K562 (cell line): ENCODE measurements around the gene CUTA. TPM values are rescaled to one million over a fixed set of nuclear protein-coding genes. Genes with fewer than 3 reads are reported as not detected.

ENCODE experiments used
- EZH2 ChIP-seq: IDR thresholded peaks from 2 replicates; pipeline ENCODE4 v1.6.1; 2012; ENCODE audit warnings: low read depth, mild to moderate bottlenecking, inconsistent platforms, low read length, borderline replicate concordance
- FIP1L1 ChIP-seq: fragments of 200-400 bp; formaldehyde crosslinking; IDR thresholded peaks from 2 replicates; pipeline ENCODE4 v1.6.1; 2018; ENCODE audit warnings: mild to moderate bottlenecking, low read depth, low read length; ENCODE audit not compliant: poor library complexity, severe bottlenecking
- GABPB2 ChIP-seq: fragments of 250-450 bp; sonication (Bioruptor Pico); conservative IDR thresholded peaks from 2 replicates; pipeline ENCODE4 v1.5.1; 2021; ENCODE audit warnings: mild to moderate bottlenecking
- KAT8 ChIP-seq: fragments of 450-650 bp; IDR thresholded peaks from 2 replicates; pipeline ENCODE4 v1.6.1; 2016; ENCODE audit warnings: low read depth, mild to moderate bottlenecking
- MTF1 ChIP-seq: fragments of 250-450 bp; sonication (Bioruptor Pico); IDR thresholded peaks from 2 replicates; pipeline ENCODE4 v1.9.0; 2021; ENCODE audit warnings: moderate library complexity, mild to moderate bottlenecking, inconsistent platforms, borderline replicate concordance
- NUFIP1 ChIP-seq: fragments of 450-650 bp; IDR thresholded peaks from 2 replicates; pipeline ENCODE4 v1.6.1; 2018; ENCODE audit not compliant: partially characterized antibody
- SMAD3 ChIP-seq: fragments of 450-650 bp; formaldehyde crosslinking; conservative IDR thresholded peaks from 2 replicates; pipeline ENCODE4 v1.4.0; 2020; ENCODE audit warnings: mild to moderate bottlenecking
- ZFP30 ChIP-seq: fragments of 250-450 bp; sonication (Bioruptor Pico); IDR thresholded peaks from 2 replicates; pipeline ENCODE4 v1.8.0; 2022; ENCODE audit warnings: moderate library complexity, mild to moderate bottlenecking, inconsistent platforms, borderline replicate concordance
- ZNF121 ChIP-seq: sonication (generic); formaldehyde crosslinking; conservative IDR thresholded peaks from 2 replicates; pipeline ENCODE4 v1.8.0; 2022; ENCODE audit warnings: missing genetic modification reagents
- ZNF197 ChIP-seq: fragments of 200-800 bp; sonication (Bioruptor generic); IDR thresholded peaks from 2 replicates; pipeline ENCODE4 v1.6.1; 2016; ENCODE audit warnings: low read depth, missing genetic modification characterization, missing compliant biosample characterization
- ZNF584 ChIP-seq: fragments of 200-800 bp; sonication (Bioruptor generic); IDR thresholded peaks from 2 replicates; pipeline ENCODE4 v1.6.1; 2016; ENCODE audit warnings: low read depth, mild to moderate bottlenecking, missing genetic modification characterization, missing compliant biosample characterization
- ZNF589 ChIP-seq: fragments of 200-800 bp; sonication (Bioruptor generic); IDR thresholded peaks from 2 replicates; pipeline ENCODE4 v1.6.1; 2016; ENCODE audit warnings: low read depth, missing genetic modification characterization, missing compliant biosample characterization
- polyA plus RNA-seq, 8 experiments: library from polyadenylated mRNA; depleted of rRNA in 4 of 8; stranded (reverse) in 5 of 8; unstranded in 3 of 8; fragments of >200 nt; fragmentation: Nextera tagmentation in 2 of 8; fragmentation: Illumina TruSeq in 1 of 8; extraction: Ambion mirVana in 2 of 8; extraction: Trizol in 1 of 8; gene quantifications; 2 replicates each; pipeline versions ENCODE4 v1.2.1 to v1.2.3, GENCODE V29; 2011 to 2014; ENCODE audit warnings: inconsistent platforms in 1 of 8, missing spikeins in 1 of 8
- total RNA-seq, 7 experiments: library from RNA; depleted of rRNA in 6 of 7; stranded (reverse); fragments of >200 nt in 6 of 7; fragmentation: Illumina TruSeq in 2 of 7; extraction: Trizol in 2 of 7; gene quantifications; 2 replicates each; pipeline versions ENCODE4 v1.2.1 to v1.2.3, GENCODE V29; 2011 to 2021; ENCODE audit warnings: low replicate concordance in 1 of 7
- TF ChIP-seq, protein P1 (sequence below), 2 experiments: fragments of 450-650 bp; IDR thresholded peaks; 2 replicates each; pipeline ENCODE4 v1.6.1; 2018; ENCODE audit warnings: mild to moderate bottlenecking in 2 of 2, low read depth in 1 of 2; ENCODE audit not compliant: partially characterized antibody in 2 of 2
- TF ChIP-seq, protein P2 (sequence below), 2 experiments: fragments of 450-650 bp; IDR thresholded peaks; 2 replicates each; pipeline ENCODE4 v1.6.1; 2016; ENCODE audit warnings: mild to moderate bottlenecking in 2 of 2, borderline replicate concordance in 1 of 2, low read depth in 1 of 2, moderate library complexity in 1 of 2

CUTA gene
- total and polyA plus RNA-seq, 9 of the 15 experiments (the other 6 are each of a cell fraction or from before 2014, with no cell fraction given) = 166 to 682 (median 310) TPM

DNA sequence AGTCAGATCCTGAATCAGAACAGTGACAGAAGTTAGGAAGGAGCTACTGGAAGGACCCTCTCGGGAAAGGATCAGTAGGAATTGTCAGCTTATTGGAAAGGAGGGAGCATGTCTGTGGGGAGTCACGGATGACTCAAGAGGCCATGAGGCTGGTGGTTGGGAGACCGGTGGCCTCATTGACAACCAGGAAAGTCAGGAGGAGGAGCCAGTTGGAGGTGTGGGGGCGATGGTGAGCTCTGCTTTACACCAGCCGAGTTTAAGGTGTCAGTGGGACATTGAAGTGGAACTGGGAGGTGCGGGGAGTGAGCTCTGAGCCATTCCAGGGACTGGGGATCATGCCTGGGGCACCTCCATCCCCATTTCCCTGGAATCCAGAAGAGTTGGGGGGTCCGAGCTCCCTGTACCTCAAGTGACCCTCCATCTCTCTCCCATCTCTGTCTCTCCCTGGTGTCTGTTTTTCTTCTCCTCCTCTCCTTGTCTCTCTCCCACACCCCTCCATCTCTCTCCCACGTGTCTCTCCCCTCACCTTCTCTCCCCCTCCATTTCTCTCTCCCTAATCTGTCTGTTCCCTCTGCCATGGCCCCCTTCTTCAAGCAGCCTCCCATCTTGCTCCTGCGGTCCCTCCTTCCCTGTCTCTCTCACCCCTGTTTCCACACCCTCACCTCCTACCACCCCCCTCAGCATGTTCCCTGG is 22.2 kb upstream of the CUTA start (continued):
- TF ChIP-seq, protein P1, sequence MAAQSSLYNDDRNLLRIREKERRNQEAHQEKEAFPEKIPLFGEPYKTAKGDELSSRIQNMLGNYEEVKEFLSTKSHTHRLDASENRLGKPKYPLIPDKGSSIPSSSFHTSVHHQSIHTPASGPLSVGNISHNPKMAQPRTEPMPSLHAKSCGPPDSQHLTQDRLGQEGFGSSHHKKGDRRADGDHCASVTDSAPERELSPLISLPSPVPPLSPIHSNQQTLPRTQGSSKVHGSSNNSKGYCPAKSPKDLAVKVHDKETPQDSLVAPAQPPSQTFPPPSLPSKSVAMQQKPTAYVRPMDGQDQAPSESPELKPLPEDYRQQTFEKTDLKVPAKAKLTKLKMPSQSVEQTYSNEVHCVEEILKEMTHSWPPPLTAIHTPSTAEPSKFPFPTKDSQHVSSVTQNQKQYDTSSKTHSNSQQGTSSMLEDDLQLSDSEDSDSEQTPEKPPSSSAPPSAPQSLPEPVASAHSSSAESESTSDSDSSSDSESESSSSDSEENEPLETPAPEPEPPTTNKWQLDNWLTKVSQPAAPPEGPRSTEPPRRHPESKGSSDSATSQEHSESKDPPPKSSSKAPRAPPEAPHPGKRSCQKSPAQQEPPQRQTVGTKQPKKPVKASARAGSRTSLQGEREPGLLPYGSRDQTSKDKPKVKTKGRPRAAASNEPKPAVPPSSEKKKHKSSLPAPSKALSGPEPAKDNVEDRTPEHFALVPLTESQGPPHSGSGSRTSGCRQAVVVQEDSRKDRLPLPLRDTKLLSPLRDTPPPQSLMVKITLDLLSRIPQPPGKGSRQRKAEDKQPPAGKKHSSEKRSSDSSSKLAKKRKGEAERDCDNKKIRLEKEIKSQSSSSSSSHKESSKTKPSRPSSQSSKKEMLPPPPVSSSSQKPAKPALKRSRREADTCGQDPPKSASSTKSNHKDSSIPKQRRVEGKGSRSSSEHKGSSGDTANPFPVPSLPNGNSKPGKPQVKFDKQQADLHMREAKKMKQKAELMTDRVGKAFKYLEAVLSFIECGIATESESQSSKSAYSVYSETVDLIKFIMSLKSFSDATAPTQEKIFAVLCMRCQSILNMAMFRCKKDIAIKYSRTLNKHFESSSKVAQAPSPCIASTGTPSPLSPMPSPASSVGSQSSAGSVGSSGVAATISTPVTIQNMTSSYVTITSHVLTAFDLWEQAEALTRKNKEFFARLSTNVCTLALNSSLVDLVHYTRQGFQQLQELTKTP (IDR thresholded peaks at IDR 0.05; ENCODE audit: low read depth in 1 of 2, partially characterized antibody in 2 of 2) = no peak
- no peak for TF ChIP-seq ZFP30
- TF ChIP-seq MTF1 = no peak
- TF ChIP-seq ZNF589 (CRISPR knock-in tag) = no peak
- TF ChIP-seq KAT8 = no peak
- no peak for TF ChIP-seq EZH2
- no peak; the same call in 1 of the 2 replicates for TF ChIP-seq GABPB2 (CRISPR knock-in tag)
- TF ChIP-seq, protein P2, sequence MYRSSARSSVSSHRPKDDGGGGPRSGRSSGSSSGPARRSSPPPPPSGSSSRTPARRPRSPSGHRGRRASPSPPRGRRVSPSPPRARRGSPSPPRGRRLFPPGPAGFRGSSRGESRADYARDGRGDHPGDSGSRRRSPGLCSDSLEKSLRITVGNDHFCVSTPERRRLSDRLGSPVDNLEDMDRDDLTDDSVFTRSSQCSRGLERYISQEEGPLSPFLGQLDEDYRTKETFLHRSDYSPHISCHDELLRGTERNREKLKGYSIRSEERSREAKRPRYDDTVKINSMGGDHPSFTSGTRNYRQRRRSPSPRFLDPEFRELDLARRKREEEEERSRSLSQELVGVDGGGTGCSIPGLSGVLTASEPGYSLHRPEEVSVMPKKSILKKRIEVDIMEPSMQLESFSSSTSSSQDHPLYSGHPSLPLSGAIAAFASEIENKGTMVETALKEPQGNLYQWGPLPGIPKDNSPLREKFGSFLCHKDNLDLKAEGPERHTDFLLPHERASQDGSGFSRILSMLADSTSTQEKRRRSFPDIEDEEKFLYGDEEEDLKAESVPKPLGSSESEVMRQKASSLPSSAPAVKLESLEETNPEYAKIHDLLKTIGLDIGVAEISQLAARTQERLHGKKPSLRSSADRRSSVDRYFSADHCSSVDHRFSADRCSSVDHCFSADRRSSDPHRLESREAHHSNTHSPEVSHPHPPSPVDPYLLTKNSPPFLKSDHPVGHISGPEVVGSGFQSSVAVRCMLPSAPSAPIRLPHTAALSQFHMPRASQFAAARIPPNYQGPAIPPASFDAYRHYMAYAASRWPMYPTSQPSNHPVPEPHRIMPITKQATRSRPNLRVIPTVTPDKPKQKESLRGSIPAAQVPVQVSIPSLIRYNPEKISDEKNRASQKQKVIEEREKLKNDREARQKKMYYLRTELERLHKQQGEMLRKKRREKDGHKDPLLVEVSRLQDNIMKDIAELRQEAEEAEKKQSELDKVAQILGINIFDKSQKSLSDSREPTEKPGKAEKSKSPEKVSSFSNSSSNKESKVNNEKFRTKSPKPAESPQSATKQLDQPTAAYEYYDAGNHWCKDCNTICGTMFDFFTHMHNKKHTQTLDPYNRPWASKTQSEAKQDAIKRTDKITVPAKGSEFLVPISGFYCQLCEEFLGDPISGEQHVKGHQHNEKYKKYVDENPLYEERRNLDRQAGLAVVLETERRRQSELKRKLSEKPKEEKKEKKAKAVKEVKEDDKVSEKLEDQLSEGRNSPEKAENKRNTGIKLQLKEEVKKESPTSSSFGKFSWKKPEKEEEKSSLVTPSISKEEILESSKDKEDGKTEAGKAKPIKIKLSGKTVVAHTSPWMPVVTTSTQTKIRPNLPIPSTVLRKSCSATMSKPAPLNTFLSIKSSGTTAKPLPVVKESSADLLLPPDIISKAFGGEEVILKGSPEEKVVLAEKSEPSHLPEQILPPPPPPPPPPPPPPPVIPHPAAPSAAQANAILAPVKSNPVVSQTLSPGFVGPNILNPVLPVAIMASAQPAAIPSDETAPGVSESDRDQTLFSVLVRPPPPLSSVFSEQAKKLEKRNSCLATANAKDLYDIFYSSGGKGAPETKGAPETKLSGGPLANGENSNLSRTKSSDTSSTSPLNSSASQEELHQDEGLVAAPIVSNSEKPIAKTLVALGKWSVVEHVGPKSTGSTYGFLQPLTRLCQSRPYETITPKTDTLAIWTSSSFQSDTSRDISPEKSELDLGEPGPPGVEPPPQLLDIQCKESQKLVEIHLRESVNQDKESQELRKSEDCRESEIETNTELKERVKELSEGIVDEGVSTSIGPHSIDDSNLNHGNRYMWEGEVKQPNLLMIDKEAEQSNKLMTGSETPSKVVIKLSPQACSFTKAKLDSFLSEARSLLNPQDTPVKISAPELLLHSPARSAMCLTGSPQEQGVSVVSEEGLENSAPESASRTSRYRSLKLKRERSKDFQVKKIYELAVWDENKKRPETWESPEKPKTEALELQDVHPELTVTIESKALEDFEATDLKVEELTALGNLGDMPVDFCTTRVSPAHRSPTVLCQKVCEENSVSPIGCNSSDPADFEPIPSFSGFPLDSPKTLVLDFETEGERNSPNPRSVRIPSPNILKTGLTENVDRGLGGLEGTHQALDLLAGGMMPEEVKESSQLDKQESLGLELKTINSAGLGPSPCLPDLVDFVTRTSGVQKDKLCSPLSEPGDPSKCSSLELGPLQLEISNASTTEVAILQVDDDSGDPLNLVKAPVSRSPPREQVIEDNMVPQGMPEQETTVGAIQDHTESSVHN (IDR thresholded peaks at IDR 0.05; ENCODE audit: borderline replicate concordance in 1 of 2, low read depth in 1 of 2) = no peak
- TF ChIP-seq SMAD3 (CRISPR knock-in tag) = no peak
- no peak for TF ChIP-seq ZNF197 (CRISPR knock-in tag)
- TF ChIP-seq FIP1L1 = no peak
- TF ChIP-seq ZNF584 (CRISPR knock-in tag) = no peak
- no peak for TF ChIP-seq ZNF121 (CRISPR knock-in tag)
- no peak for TF ChIP-seq NUFIP1
